Neural cell (in vitro differentiated cells): ENCODE results near the gene HUNK.

Source experiments
- EP300 ChIP-seq: fragments of 450-650 bp; conservative IDR thresholded peaks from 2 replicates; pipeline ENCODE4 v1.6.1; 2014; ENCODE audit warnings: antibody characterized with exemption, mild to moderate bottlenecking, moderate library complexity; ENCODE audit not compliant: poor library complexity, severe bottlenecking
- EZH2 ChIP-seq: fragments of 200-600, 300-800 bp; shearing (Covaris generic), sonication (generic); IDR thresholded peaks from 2 replicates; pipeline ENCODE4 v1.6.1; 2014; ENCODE audit warnings: antibody characterized with exemption, low read length, borderline replicate concordance, mild to moderate bottlenecking; ENCODE audit not compliant: insufficient read depth, poor library complexity, severe bottlenecking
- POLR2AphosphoS5 ChIP-seq: IDR thresholded peaks from 2 replicates; pipeline ENCODE4 v1.6.1; 2012
- SMC3 ChIP-seq: fragments of 450-650 bp; conservative IDR thresholded peaks from 2 replicates; pipeline ENCODE4 v1.6.1; 2014; ENCODE audit warnings: antibody characterized with exemption, mild to moderate bottlenecking, moderate library complexity; ENCODE audit not compliant: poor library complexity
- TAF1 ChIP-seq: IDR thresholded peaks from 2 replicates; pipeline ENCODE4 v1.6.1; 2012; ENCODE audit warnings: low read depth
- TF ChIP-seq, protein P1 (sequence below): fragments of 450-650 bp; IDR thresholded peaks from 2 replicates; pipeline ENCODE4 v1.5.1; 2014; ENCODE audit warnings: antibody characterized with exemption, mild to moderate bottlenecking, moderate library complexity; ENCODE audit not compliant: poor library complexity, severe bottlenecking
- TF ChIP-seq, protein P2 (sequence below): IDR thresholded peaks from 2 replicates; pipeline ENCODE4 v1.6.1; 2012; ENCODE audit warnings: borderline replicate concordance

DNA sequence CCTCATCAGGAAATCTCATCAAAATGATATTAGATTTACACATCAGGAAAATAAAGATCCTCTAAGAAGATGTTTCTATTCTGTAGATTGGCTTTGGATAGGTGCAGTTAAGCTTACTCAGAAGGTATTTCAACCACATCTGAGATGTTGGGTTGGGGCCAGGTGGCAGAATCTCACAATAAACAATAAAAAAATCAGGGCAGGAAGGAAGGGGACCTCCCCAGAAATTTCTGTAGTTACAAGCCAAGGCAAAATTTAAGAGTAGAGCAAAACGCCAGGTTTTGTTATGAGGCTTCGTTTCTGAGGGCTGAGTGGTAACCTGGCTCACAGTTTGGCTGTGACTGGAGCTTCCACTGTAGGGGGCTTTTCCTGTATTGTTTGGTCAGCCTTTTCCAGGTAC, 84.8 kb downstream of the HUNK start:
- TF ChIP-seq EZH2 (no peak), TAF1 (no peak), POLR2AphosphoS5 (no peak), EP300 (no peak), SMC3 (no peak)
- TF ChIP-seq, protein P1, sequence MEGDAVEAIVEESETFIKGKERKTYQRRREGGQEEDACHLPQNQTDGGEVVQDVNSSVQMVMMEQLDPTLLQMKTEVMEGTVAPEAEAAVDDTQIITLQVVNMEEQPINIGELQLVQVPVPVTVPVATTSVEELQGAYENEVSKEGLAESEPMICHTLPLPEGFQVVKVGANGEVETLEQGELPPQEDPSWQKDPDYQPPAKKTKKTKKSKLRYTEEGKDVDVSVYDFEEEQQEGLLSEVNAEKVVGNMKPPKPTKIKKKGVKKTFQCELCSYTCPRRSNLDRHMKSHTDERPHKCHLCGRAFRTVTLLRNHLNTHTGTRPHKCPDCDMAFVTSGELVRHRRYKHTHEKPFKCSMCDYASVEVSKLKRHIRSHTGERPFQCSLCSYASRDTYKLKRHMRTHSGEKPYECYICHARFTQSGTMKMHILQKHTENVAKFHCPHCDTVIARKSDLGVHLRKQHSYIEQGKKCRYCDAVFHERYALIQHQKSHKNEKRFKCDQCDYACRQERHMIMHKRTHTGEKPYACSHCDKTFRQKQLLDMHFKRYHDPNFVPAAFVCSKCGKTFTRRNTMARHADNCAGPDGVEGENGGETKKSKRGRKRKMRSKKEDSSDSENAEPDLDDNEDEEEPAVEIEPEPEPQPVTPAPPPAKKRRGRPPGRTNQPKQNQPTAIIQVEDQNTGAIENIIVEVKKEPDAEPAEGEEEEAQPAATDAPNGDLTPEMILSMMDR, result no peak
- TF ChIP-seq, protein P2, sequence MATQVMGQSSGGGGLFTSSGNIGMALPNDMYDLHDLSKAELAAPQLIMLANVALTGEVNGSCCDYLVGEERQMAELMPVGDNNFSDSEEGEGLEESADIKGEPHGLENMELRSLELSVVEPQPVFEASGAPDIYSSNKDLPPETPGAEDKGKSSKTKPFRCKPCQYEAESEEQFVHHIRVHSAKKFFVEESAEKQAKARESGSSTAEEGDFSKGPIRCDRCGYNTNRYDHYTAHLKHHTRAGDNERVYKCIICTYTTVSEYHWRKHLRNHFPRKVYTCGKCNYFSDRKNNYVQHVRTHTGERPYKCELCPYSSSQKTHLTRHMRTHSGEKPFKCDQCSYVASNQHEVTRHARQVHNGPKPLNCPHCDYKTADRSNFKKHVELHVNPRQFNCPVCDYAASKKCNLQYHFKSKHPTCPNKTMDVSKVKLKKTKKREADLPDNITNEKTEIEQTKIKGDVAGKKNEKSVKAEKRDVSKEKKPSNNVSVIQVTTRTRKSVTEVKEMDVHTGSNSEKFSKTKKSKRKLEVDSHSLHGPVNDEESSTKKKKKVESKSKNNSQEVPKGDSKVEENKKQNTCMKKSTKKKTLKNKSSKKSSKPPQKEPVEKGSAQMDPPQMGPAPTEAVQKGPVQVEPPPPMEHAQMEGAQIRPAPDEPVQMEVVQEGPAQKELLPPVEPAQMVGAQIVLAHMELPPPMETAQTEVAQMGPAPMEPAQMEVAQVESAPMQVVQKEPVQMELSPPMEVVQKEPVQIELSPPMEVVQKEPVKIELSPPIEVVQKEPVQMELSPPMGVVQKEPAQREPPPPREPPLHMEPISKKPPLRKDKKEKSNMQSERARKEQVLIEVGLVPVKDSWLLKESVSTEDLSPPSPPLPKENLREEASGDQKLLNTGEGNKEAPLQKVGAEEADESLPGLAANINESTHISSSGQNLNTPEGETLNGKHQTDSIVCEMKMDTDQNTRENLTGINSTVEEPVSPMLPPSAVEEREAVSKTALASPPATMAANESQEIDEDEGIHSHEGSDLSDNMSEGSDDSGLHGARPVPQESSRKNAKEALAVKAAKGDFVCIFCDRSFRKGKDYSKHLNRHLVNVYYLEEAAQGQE, result no peak
